SU-DHL-6 (cell line): ENCODE results near the gene RAP1GAP.

Experiments
- CTCF ChIP-seq: fragments of 200-600 bp; sonication (generic); IDR thresholded peaks from one replicate; pipeline ENCODE4 v1.5.1; 2017; ENCODE audit warnings: antibody characterized with exemption, mild to moderate bottlenecking, low read length, moderate library complexity; ENCODE audit not compliant: insufficient read depth, poor library complexity, severe bottlenecking
- EZH2phosphoT487 ChIP-seq: fragments of 200-600 bp; sonication (generic), shearing (Covaris generic); conservative IDR thresholded peaks from 2 replicates; pipeline ENCODE4 v1.6.1; 2018; ENCODE audit warnings: mild to moderate bottlenecking, antibody characterized with exemption, low read length, moderate library complexity, mixed read lengths

GRCh38 chr1:21605012-21605715 is 64.0 kb downstream of the RAP1GAP start:
- TF ChIP-seq CTCF (no peak), EZH2phosphoT487 (no peak)
